ENCODE results near the gene DHDDS. TPM values are rescaled to one million over a fixed set of nuclear protein-coding genes. Genes with fewer than 3 reads are reported as not detected.

DHDDS gene
- total and polyA plus RNA-seq, 2 of the 13 experiments (the other 11 are each of a cell fraction or from before 2014, with no cell fraction given), result 18.9 to 28.3 TPM

- TF ChIP-seq ZFP36L2 (CRISPR knock-in tag; IDR thresholded peaks at IDR 0.05) (no peak), ARID2 (CRISPR knock-in tag; IDR thresholded peaks at IDR 0.05; ENCODE audit: borderline replicate concordance) (peak; percentile 99; the same call in 1 of the 2 replicates), ZNF577 (CRISPR knock-in tag; IDR thresholded peaks at IDR 0.05; ENCODE audit: borderline replicate concordance, low read depth) (no peak), NFYB (CRISPR knock-in tag; IDR thresholded peaks at IDR 0.05) (peak; percentile 63), MYPOP (CRISPR knock-in tag; IDR thresholded peaks at IDR 0.05) (peak; percentile 85), ZNF362 (CRISPR knock-in tag; IDR thresholded peaks at IDR 0.05; ENCODE audit: borderline replicate concordance) (no peak), BRD4 (CRISPR knock-in tag; IDR thresholded peaks at IDR 0.05) (0 out of 2 replicates have a peak, but pooled peaks have one; percentile 5), ONECUT2 (CRISPR knock-in tag; IDR thresholded peaks at IDR 0.05) (peak; percentile 60; the same call in 1 of the 2 replicates), RFX1 (IDR thresholded peaks at IDR 0.05) (no peak), HDAC2 (CRISPR knock-in tag; IDR thresholded peaks at IDR 0.05) (peak; percentile 93), TAF1 (CRISPR knock-in tag; IDR thresholded peaks at IDR 0.05) (peak; percentile 86), ZNF629 (CRISPR knock-in tag; conservative IDR thresholded peaks at IDR 0.05) (0 out of 2 replicates have a peak, but pooled peaks have one; percentile 30), NR2C2 (CRISPR knock-in tag; IDR thresholded peaks at IDR 0.05; ENCODE audit: borderline replicate concordance) (peak; percentile 70; the same call in 1 of the 2 replicates), GABPA (IDR thresholded peaks at IDR 0.05; ENCODE audit: low read depth, low read length) (peak; percentile 58), GABPA (CRISPR knock-in tag; IDR thresholded peaks at IDR 0.05; ENCODE audit: low read depth) (peak; percentile 91), ZNF75D (CRISPR knock-in tag; IDR thresholded peaks at IDR 0.05; ENCODE audit: borderline replicate concordance) (peak; percentile 89; the same call in 1 of the 2 replicates), ZHX2 (IDR thresholded peaks at IDR 0.05; ENCODE audit: low read depth) (peak; percentile 95; the same call in 1 of the 2 replicates), ZHX2 (CRISPR knock-in tag; IDR thresholded peaks at IDR 0.05; ENCODE audit: borderline replicate concordance) (0 out of 2 replicates have a peak, but pooled peaks have one; percentile 92), ARNT2 (CRISPR knock-in tag; IDR thresholded peaks at IDR 0.05; ENCODE audit: low read depth) (peak; percentile 100)
These were observed at the start of gene DHDDS (continued) for GRCh38 chr1:26431979-26432695.
